ENCODE data around the gene LRG1.

Gene LRG1

DNA sequence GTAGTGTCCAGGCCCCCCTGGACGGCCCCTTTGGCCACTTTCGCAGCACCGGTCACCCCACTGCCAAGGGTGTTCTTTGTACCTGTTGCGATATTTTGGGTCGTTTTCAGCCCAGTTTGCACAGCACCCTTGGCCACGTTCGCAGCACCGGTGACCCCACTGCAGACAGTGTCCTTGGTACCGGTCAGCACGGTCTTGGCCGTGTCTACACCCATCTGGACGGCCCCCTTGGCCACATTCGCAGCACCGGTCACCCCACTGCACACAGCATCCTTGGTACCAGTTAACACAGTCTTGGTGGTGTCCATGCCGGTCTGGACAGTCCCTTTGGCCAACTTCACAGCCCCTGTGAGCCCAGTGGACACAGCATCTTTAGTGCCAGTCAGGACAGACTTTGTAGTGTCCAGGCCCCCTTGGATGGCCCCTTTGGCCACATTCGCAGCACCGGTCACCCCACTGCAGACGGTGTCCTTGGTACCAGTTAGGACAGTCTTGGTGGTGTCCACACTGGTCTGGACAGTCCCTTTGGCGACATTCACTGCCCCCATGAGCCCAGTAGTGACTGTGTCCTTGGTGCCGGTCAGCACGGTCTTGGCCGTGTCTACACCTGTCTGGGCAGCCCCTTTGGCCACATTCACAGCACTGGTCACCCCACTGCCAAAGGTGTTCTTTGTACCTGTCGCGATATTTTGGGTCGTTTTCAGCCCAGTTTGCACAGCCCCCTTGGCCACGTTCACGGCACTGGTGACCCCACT lies 28.4 kb downstream of the LRG1 start:
- DNase-seq (ENCODE audit: low read depth, low spot score), result no peak

GRCh38 chr19:4510435-4511255 lies 29.2 kb downstream of the LRG1 start:
- DNase-seq (ENCODE audit: low read depth, low spot score), result no peak

DNA sequence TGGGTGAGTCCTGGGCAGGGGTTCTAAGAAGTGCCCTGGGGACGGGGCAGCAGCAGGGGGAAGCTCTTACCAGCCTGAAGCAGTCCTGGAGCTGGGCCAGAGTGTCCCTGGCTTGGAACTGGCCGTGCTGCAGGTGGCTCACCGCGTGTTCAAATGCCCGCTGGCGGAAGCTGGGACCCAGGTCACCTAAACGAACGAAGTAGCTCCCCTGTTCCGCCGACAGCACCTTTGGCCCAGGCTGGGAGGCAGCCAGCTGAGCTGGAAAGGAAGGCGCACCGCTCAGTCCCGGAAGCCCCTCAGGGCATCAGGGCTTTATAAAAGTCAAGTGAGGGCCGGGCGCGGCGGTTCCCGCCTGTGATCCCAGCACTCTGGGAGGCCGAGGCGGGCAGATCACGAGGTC lies 31.1 kb downstream of the LRG1 start:
- DNase-seq (ENCODE audit: low read depth, low spot score), result no peak

DNA sequence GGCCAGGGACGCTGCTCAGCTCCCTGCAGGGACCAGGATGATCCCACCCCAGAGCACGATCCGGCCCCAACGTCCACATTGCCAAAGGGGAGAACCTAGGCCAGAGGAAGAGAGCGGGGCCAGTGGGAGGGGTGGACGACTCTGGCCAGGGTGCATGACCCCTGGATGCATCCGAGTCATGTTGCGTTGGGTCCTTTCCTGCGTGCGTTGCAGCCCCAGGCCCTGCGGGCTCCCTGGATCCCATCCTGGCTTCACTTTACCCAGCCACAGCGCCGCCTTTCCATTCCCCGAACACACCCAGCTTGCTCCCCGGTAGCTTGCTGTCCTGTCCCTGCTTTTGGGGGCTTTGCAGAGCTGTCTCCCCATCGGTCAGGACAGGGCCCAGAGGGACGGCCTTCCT lies 32.0 kb downstream of the LRG1 start:
- DNase-seq (ENCODE audit: low read depth, low spot score), result no peak

GRCh38 chr19:4507150-4507452 lies 32.7 kb downstream of the LRG1 start:
- DNase-seq (ENCODE audit: low read depth, low spot score), result no peak

GRCh38 chr19:4506449-4507149 lies 33.2 kb downstream of the LRG1 start:
- no peak for DNase-seq (ENCODE audit: low read depth, low spot score)

- DNase-seq (ENCODE audit: low read depth, low spot score), result no peak
Observed at GRCh38 chr19:4505570-4506448, 34.0 kb downstream of the LRG1 start.

GRCh38 chr19:4504891-4505569 lies 34.8 kb downstream of the LRG1 start:
- no peak for DNase-seq (ENCODE audit: low read depth, low spot score)

GRCh38 chr19:4504297-4504701 lies 35.5 kb downstream of the LRG1 start:
- DNase-seq (ENCODE audit: low read depth, low spot score), result no peak

GRCh38 chr19:4503825-4504170 lies 36.0 kb downstream of the LRG1 start:
- no peak for DNase-seq (ENCODE audit: low read depth, low spot score)

DNA sequence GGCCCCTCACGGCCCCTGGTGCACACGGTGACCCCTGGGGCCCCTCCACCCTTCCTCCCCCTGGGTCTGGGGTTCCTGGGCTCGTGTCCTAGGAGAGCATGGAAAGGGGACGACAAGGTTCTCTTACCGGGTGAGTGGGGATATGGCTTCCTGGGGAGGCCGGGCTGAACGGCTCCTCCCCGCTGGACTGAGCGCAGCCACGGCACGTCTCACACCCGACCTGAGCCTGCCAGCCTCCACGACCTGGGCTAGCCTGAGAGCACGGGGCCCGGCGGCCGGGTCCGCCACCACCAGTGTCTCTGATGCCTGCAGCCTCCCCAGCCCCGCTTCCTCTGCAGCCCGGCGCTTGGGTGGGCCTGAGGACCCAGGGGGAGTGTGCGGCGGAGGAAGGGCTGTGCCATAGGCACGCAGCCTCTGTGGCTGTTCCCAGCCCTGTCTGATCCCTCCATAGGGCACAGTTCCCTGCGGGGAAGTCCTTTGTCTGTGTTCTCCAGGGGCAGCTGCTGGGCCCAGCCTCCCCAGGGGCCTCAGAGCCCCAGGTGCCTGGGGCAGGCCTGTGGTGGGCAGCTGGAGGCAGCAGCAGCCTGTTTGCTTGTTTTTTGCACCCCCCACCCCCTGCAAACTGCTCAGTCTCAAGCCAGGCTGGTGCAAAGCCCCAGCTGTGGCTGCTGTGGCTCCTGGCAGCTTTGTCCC lies 36.6 kb downstream of the LRG1 start:
- no peak for DNase-seq (ENCODE audit: low read depth, low spot score)

DNA sequence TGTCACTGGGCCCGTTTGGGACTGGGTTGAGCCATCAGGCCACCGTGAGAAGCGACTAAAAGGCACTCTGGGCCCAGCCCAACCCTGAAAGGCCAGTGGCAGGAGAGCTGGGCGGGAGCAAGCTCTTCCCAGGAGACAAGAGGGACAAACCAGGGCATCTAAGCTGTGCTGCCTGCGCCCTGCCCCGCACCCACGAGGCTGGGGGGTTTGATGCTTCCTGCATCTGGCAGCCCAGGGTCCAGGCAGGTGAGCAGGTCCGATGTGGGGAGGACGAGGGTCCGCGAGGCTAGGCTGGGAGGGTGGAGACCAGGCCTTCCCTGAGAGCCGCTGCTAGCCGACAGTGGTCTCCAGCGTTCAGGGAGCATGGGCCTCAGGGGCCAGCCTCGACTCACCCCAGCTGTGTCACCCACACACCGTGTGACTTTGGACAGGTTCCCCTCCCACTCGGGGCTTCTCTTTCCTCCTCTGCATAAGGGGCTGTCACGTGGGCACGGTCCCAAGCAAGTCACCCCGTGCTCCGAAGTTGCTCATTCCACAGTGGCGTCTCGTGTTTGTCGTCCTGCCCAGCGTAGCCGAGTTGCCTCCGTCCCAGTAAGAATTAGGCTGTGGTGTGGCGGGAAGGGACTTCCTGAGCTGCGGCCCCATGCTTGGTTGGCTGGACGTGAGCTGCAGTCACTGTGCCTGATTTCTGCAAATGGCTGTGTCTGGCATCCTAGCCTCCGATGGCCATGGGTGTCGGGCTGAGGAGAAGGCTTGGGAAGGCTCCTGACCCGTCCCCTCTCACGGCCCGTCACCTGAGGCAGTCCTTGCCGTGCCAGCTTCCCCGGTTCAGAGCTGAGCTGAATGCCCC lies 37.3 kb downstream of the LRG1 start:
- no peak for DNase-seq (ENCODE audit: low read depth, low spot score)

DNA sequence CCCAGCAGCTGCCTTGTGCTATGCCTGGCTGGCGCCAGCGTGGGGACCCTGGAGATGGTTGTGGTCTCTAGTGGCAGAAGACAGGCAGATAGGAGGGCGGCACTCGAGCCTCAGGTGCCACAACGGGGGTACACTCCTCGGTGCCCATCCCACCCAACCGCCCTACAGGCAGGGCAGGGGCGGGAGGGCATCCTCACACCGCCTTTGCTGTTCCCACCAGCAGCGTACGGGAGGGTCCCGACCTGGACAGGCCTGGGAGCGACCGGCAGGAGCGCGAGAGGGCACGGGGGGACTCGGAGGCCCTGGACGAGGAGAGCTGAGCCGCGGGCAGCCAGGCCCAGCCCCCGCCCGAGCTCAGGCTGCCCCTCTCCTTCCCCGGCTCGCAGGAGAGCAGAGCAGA lies 38.1 kb downstream of the LRG1 start:
- DNase-seq (ENCODE audit: low read depth, low spot score), result no peak

GRCh38 chr19:4500841-4501591 lies 38.8 kb downstream of the LRG1 start:
- no peak for DNase-seq (ENCODE audit: low read depth, low spot score)

- DNase-seq (ENCODE audit: low read depth, low spot score), result no peak
Observed at GRCh38 chr19:4499855-4500254, 40.0 kb downstream of the LRG1 start.

GRCh38 chr19:4499318-4499717 lies 40.5 kb downstream of the LRG1 start:
- no peak for DNase-seq (ENCODE audit: low read depth, low spot score)

- no peak for DNase-seq (ENCODE audit: low read depth, low spot score)
Observed at GRCh38 chr19:4498694-4499093, 41.1 kb downstream of the LRG1 start.

DNA sequence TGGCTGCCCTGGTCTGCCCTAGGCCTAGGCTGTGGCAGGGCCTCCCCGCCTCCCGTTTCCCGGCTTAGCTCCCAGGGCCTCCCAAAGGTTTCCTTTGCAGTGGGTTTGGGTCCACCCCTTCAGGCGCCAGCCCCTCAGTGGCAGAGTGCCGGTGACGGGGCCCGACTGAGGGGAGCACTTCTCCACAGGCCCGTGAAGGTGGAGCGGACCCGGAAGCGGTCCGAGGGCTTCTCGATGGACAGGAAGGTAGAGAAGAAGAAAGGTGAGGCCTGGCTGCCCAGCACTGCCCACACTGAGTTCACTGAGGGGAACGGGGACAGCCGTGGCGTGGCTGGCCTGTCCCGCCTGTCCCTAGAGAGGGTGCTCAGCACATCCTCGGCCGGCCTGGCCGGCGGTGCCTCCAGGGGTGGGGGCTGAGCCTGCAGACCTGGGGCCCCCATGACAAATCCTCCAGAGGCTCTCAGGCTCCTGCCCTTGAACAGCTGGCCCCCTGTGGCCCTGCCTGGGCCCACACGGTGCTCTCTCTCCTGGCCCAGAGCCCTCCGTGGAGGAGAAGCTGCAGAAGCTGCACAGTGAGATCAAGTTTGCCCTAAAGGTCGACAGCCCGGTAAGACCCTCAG lies 42.0 kb downstream of the LRG1 start:
- DNase-seq (ENCODE audit: low read depth, low spot score), result no peak

- DNase-seq (ENCODE audit: low read depth, low spot score), result no peak
Observed at GRCh38 chr19:4496304-4496703, 43.5 kb downstream of the LRG1 start.
